Measurements from ENCODE around the gene KIF15. TPM values are rescaled to one million over a fixed set of nuclear protein-coding genes. Genes with fewer than 3 reads are reported as not detected.

The KIF15 gene
- total RNA-seq, 4 donors from 2014 or later, result 0.98 to 2.5 (median 1.5) TPM; not detected in 1

GRCh38 chr3:44845528-44846520, 84.2 kb downstream of the KIF15 start:
- TF ChIP-seq CTCF (IDR thresholded peaks at IDR 0.05; ENCODE audit: low read depth), result no peak

GRCh38 chr3:44848634-44849033, 87.0 kb downstream of the KIF15 start:
- no peak for TF ChIP-seq CTCF (IDR thresholded peaks at IDR 0.05; ENCODE audit: low read depth)

GRCh38 chr3:44860117-44860516, 98.5 kb downstream of the KIF15 start:
- TF ChIP-seq CTCF (IDR thresholded peaks at IDR 0.05; ENCODE audit: low read depth), result no peak

GRCh38 chr3:44861412-44862225, 100.0 kb downstream of the KIF15 start, which contains the start of gene TMEM42:
TSS of gene TMEM42 (plus strand) at chr3:44861912. CDS start at chr3:44861925, 13 bp downstream.
- TF ChIP-seq CTCF (IDR thresholded peaks at IDR 0.05; ENCODE audit: low read depth), result no peak

GRCh38 chr3:44862226-44862637, 100.6 kb downstream of the KIF15 start:
- no peak for TF ChIP-seq CTCF (IDR thresholded peaks at IDR 0.05; ENCODE audit: low read depth)

- TF ChIP-seq CTCF (IDR thresholded peaks at IDR 0.05; ENCODE audit: low read depth), result no peak
Observed at GRCh38 chr3:44865272-44866035, 103.9 kb downstream of the KIF15 start.
